GM12878 (cell line): ENCODE measurements around the gene IL23R. TPM values are rescaled to one million over a fixed set of nuclear protein-coding genes. Genes with fewer than 3 reads are reported as not detected.

ENCODE experiments used
- CUX1 ChIP-seq: IDR thresholded peaks from 2 replicates; pipeline ENCODE4 v1.6.1; 2012; ENCODE audit warnings: improper control_type of control experiment, low read depth, low read length; ENCODE audit not compliant: insufficient replicate concordance
- REST ChIP-seq: IDR thresholded peaks from 2 replicates; pipeline ENCODE4 v1.6.1; 2012; ENCODE audit warnings: mild to moderate bottlenecking, low read depth, low read length
- SPI1 ChIP-seq: IDR thresholded peaks from 2 replicates; pipeline ENCODE4 v1.6.1; 2011; ENCODE audit warnings: low read depth, mild to moderate bottlenecking, low read length, moderate library complexity, borderline replicate concordance; ENCODE audit not compliant: insufficient read depth
- ZNF687 ChIP-seq: fragments of 450-650 bp; IDR thresholded peaks from 2 replicates; pipeline ENCODE4 v1.6.1; 2017; ENCODE audit warnings: mild to moderate bottlenecking, moderate library complexity
- polyA plus RNA-seq, 11 experiments: library from polyadenylated mRNA; depleted of rRNA in 4 of 11; unstranded in 6 of 11; stranded (reverse) in 5 of 11; fragments of >200 nt; fragmentation: Nextera tagmentation in 4 of 11; fragmentation: Illumina TruSeq in 1 of 11; extraction: Ambion mirVana in 4 of 11; extraction: Trizol in 1 of 11; gene quantifications; 1 replicate in 1 of 11; 2 replicates in 10 of 11; pipeline versions ENCODE4 v1.2.1 to v1.2.3, GENCODE V29; 2011 to 2016; ENCODE audit warnings: inconsistent platforms in 2 of 11, missing spikeins in 2 of 11, low read depth in 1 of 11
- total RNA-seq, 4 experiments: library from RNA; depleted of rRNA in 3 of 4; stranded (reverse); fragments of >200 nt in 3 of 4; fragmentation: Illumina TruSeq in 1 of 4; extraction: Trizol in 1 of 4; gene quantifications; 2 replicates each; pipeline versions ENCODE4 v1.2.1 to v1.2.3, GENCODE V29; 2013 to 2021
- TF ChIP-seq, protein P1 (sequence below): IDR thresholded peaks from 2 replicates; pipeline ENCODE4 v1.6.1; 2012; ENCODE audit warnings: low read length, inconsistent platforms

Gene IL23R
- total and polyA plus RNA-seq, 10 of the 15 experiments (the other 5 are each of a cell fraction or from before 2014, with no cell fraction given), result 0.16 to 6.4 (median 0.59) TPM

GRCh38 chr1:67241200-67241746, 75.0 kb downstream of the IL23R start (continued):
- TF ChIP-seq REST (no peak), CUX1 (no peak), ZNF687 (peak; percentile 93), SPI1 (no peak)
- TF ChIP-seq, protein P1, sequence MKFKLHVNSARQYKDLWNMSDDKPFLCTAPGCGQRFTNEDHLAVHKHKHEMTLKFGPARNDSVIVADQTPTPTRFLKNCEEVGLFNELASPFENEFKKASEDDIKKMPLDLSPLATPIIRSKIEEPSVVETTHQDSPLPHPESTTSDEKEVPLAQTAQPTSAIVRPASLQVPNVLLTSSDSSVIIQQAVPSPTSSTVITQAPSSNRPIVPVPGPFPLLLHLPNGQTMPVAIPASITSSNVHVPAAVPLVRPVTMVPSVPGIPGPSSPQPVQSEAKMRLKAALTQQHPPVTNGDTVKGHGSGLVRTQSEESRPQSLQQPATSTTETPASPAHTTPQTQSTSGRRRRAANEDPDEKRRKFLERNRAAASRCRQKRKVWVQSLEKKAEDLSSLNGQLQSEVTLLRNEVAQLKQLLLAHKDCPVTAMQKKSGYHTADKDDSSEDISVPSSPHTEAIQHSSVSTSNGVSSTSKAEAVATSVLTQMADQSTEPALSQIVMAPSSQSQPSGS, result no peak
- TF ChIP-seq, all 136 proteins: peak for 3
